IMR-90 (cell line): ENCODE results near the gene SYT11. TPM values are rescaled to one million over a fixed set of nuclear protein-coding genes. Genes with fewer than 3 reads are reported as not detected.

Experiments used
- ATAC-seq: fragments of 200-7000 bp; cut with Tn5 transposase; 2 replicates; pipeline ENCODE4 v1.9.1; 2020; ENCODE audit warnings: low read depth, mild to moderate bottlenecking, moderate library complexity
- BruUV-seq: library from RNA; stranded (reverse); fragments of 400-500 nt; replicated peaks from 2 replicates; lab custom pipeline; 2021; lab: Mats Ljungman, UMichigan
- CTCF ChIA-PET: fragments of 300-600 bp; formaldehyde crosslinking; extraction: SDS; loops from one replicate; lab custom pipeline; 2021; ENCODE audit warnings: antibody characterized with exemption; lab: Yijun Ruan, JAX
- POLR2A ChIA-PET: fragments of 300-600 bp; sonication (Branson Sonifier 250); formaldehyde crosslinking; loops from one replicate; lab custom pipeline; 2022; ENCODE audit warnings: antibody characterized with exemption; ENCODE audit not compliant: unreplicated experiment; lab: Charles Lee
- DNase-seq: peaks from one replicate; pipeline ENCODE4 v3.0.0; 2013
- H2AFZ ChIP-seq: replicated peaks from 2 replicates; pipeline ENCODE3; 2013; ENCODE audit warnings: low read length, mild to moderate bottlenecking; ENCODE audit not compliant: poor library complexity
- H2AK5ac ChIP-seq: 2 replicates; pipeline ENCODE4 v1.6.1; 2013; ENCODE audit warnings: low read depth, low read length, inconsistent platforms
- H2AK9ac ChIP-seq: replicated peaks from 2 replicates; pipeline ENCODE3; 2013; ENCODE audit warnings: mild to moderate bottlenecking, low read depth, low read length, moderate library complexity; ENCODE audit not compliant: poor library complexity
- H2BK120ac ChIP-seq: 2 replicates; pipeline ENCODE4 v1.6.1; 2013; ENCODE audit warnings: low read depth, low read length, inconsistent platforms
- H2BK15ac ChIP-seq: 3 replicates; pipeline ENCODE4 v1.6.1; 2013; ENCODE audit warnings: low read depth, low read length, inconsistent platforms
- H2BK20ac ChIP-seq: 2 replicates; pipeline ENCODE4 v1.6.1; 2013; ENCODE audit warnings: low read depth, mild to moderate bottlenecking, inconsistent platforms, low read length, moderate library complexity
- H2BK5ac ChIP-seq: 2 replicates; pipeline ENCODE4 v1.6.1; 2013; ENCODE audit warnings: mild to moderate bottlenecking, low read depth, low read length, inconsistent platforms; ENCODE audit not compliant: poor library complexity, severe bottlenecking
- H3K14ac ChIP-seq: replicated peaks from 2 replicates; pipeline ENCODE4 v1.6.1; 2013; ENCODE audit warnings: low read depth, low read length, inconsistent platforms
- H3K18ac ChIP-seq: 2 replicates; pipeline ENCODE4 v1.6.1; 2013; ENCODE audit warnings: low read depth, low read length, control low read depth
- H3K23ac ChIP-seq: 2 replicates; pipeline ENCODE4 v1.6.1; 2013; ENCODE audit warnings: low read depth, low read length, inconsistent platforms
- H3K27ac ChIP-seq: 2 replicates; pipeline ENCODE4 v1.5.1; 2013; ENCODE audit warnings: mild to moderate bottlenecking, control low read depth, low read length; ENCODE audit not compliant: insufficient read depth
- H3K27me3 ChIP-seq: 2 replicates; pipeline ENCODE4 v1.6.1; 2013; ENCODE audit warnings: low read length; ENCODE audit not compliant: control insufficient read depth, insufficient read depth
- H3K36me3 ChIP-seq: 2 replicates; pipeline ENCODE4 v1.6.1; 2013; ENCODE audit warnings: low read length, mixed read lengths; ENCODE audit not compliant: control insufficient read depth, insufficient read depth
- H3K4ac ChIP-seq: 2 replicates; pipeline ENCODE4 v1.6.1; 2013; ENCODE audit warnings: low read depth, low read length, inconsistent platforms
- H3K4me1 ChIP-seq: 2 replicates; pipeline ENCODE4 v1.6.1; 2013; ENCODE audit warnings: low read length, mixed read lengths; ENCODE audit not compliant: control insufficient read depth, insufficient read depth
- H3K4me2 ChIP-seq: 2 replicates; pipeline ENCODE4 v1.6.1; 2013; ENCODE audit warnings: low read depth, mild to moderate bottlenecking, control low read depth, low read length, moderate library complexity
- H3K4me3 ChIP-seq: 2 replicates; pipeline ENCODE4 v1.5.1; 2013; ENCODE audit warnings: low read depth, mild to moderate bottlenecking, control low read depth, low read length, moderate library complexity; ENCODE audit not compliant: insufficient read depth
- H3K56ac ChIP-seq: 2 replicates; pipeline ENCODE4 v1.6.1; 2013; ENCODE audit warnings: low read length, inconsistent platforms; ENCODE audit not compliant: insufficient read depth; ENCODE audit errors: extremely low read depth
- H3K79me1 ChIP-seq, 2 experiments: 2 replicates each; pipeline ENCODE4 v1.6.1; 2013; ENCODE audit warnings: low read length in 2 of 2, inconsistent platforms in 1 of 2, low read depth in 1 of 2
- H3K9ac ChIP-seq: 2 replicates; pipeline ENCODE4 v1.6.1; 2013; ENCODE audit warnings: low read depth, low read length, control low read depth
- H3K9me1 ChIP-seq: 2 replicates; pipeline ENCODE4 v1.6.1; 2013; ENCODE audit warnings: low read length, inconsistent platforms; ENCODE audit not compliant: insufficient read depth
- H3K9me3 ChIP-seq: 2 replicates; pipeline ENCODE4 v1.6.1; 2013; ENCODE audit warnings: low read length; ENCODE audit not compliant: control insufficient read depth, insufficient read depth
- H4K20me1 ChIP-seq: 2 replicates; pipeline ENCODE4 v1.6.1; 2013; ENCODE audit warnings: low read length, inconsistent platforms; ENCODE audit not compliant: insufficient read depth
- H4K5ac ChIP-seq: 2 replicates; pipeline ENCODE4 v1.6.1; 2013; ENCODE audit warnings: mild to moderate bottlenecking, low read depth, low read length, control low read depth
- H4K8ac ChIP-seq, 2 experiments: 2 replicates each; pipeline ENCODE4 v1.6.1; 2013; ENCODE audit warnings: low read depth in 2 of 2, low read length in 2 of 2, control low read depth in 1 of 2, inconsistent platforms in 1 of 2
- H4K91ac ChIP-seq: 2 replicates; pipeline ENCODE4 v1.6.1; 2013; ENCODE audit warnings: low read depth, low read length, inconsistent platforms; ENCODE audit not compliant: insufficient read depth
- CEBPB ChIP-seq: IDR thresholded peaks from 2 replicates; pipeline ENCODE4 v1.6.1; 2012; ENCODE audit warnings: low read depth, low read length, improper control_type of control experiment
- CTCF ChIP-seq: conservative IDR thresholded peaks from 2 replicates; pipeline ENCODE4 v1.5.1; 2012; ENCODE audit warnings: mild to moderate bottlenecking, low read depth, low read length, improper control_type of control experiment
- ELK1 ChIP-seq: fragments of 150-350 bp; IDR thresholded peaks from 2 replicates; pipeline ENCODE4 v1.6.1; 2016; ENCODE audit warnings: low read depth, mild to moderate bottlenecking, low read length, moderate library complexity, borderline replicate concordance
- MAFK ChIP-seq: IDR thresholded peaks from 2 replicates; pipeline ENCODE4 v1.6.1; 2012; ENCODE audit warnings: low read depth, low read length, improper control_type of control experiment
- MAZ ChIP-seq: IDR thresholded peaks from 2 replicates; pipeline ENCODE4 v1.6.1; 2012; ENCODE audit warnings: low read depth, mild to moderate bottlenecking, low read length, improper control_type of control experiment, moderate library complexity, borderline replicate concordance
- NFE2L2 ChIP-seq: fragments of 150-350 bp; IDR thresholded peaks from 2 replicates; pipeline ENCODE4 v1.6.1; 2016; ENCODE audit warnings: low read depth, mild to moderate bottlenecking, low read length
- POLR2A ChIP-seq: IDR thresholded peaks from 2 replicates; pipeline ENCODE4 v1.6.1; 2012; ENCODE audit warnings: mild to moderate bottlenecking, low read depth, low read length
- RAD21 ChIP-seq: IDR thresholded peaks from 2 replicates; pipeline ENCODE4 v1.6.1; 2012; ENCODE audit warnings: low read length, improper control_type of control experiment
- RCOR1 ChIP-seq: IDR thresholded peaks from 2 replicates; pipeline ENCODE4 v1.6.1; 2012; ENCODE audit warnings: mild to moderate bottlenecking, low read length, improper control_type of control experiment; ENCODE audit not compliant: insufficient replicate concordance
- SMC3 ChIP-seq: fragments of 150-350 bp; IDR thresholded peaks from 2 replicates; pipeline ENCODE4 v1.6.1; 2016; ENCODE audit warnings: low read depth, mild to moderate bottlenecking, antibody characterized with exemption, low read length, moderate library complexity
- USF2 ChIP-seq: fragments of 150-350 bp; IDR thresholded peaks from 2 replicates; pipeline ENCODE4 v1.6.1; 2017; ENCODE audit warnings: mild to moderate bottlenecking, antibody characterized with exemption, low read length, low read depth
- dilution Hi-C: fragments of 300-500 bp; cut with HindIII; formaldehyde crosslinking; loops from one replicate; pipeline ENCODE4 v1.14.3; 2018; ENCODE audit warnings: low sequenced_read_pairs; ENCODE audit not compliant: unreplicated experiment
- in situ Hi-C: fragments of 300-500 bp; cut with MboI; formaldehyde crosslinking; loops from 3 replicates; pipeline ENCODE4 v1.14.3; 2019; ENCODE audit warnings: low sequenced_read_pairs, inconsistent platforms, mixed read lengths
- intact Hi-C: fragments of 100-400 bp; cut with micrococcal nuclease; formaldehyde crosslinking; loops from 2 replicates; pipeline ENCODE4 v1.10.0; 2022
- polyA plus RNA-seq, 3 experiments: library from polyadenylated mRNA; depleted of rRNA; stranded (reverse); fragments of >200 nt; gene quantifications; 2 replicates each; pipeline ENCODE4 v1.2.3, GENCODE V29; 2012; ENCODE audit warnings: low replicate concordance in 1 of 3
- total RNA-seq: library from RNA; depleted of rRNA; stranded (reverse); fragments of >200 nt; gene quantifications from 2 replicates; pipeline ENCODE4 v1.2.3, GENCODE V29; 2012

Gene SYT11
- total and polyA plus RNA-seq, 2 of the 4 experiments (the other 2 are of a cell fraction) = 22.9 to 43.7 TPM

- TF ChIP-seq RCOR1 = no peak
- no peak for TF ChIP-seq CEBPB
These were observed 2.5 kb downstream of the SYT11 start (continued) for GRCh38 chr1:155861896-155862295.

GRCh38 chr1:155864393-155864792 lies 5.0 kb downstream of the SYT11 start:
- Histone ChIP-seq H3K27ac (no peak overlapping the region), H3K4me1 (no peaks in the 10 kb centered on the region; the same call in 1 of the 2 replicates), H3K4me3 (no peak overlapping the region), H3K9me3 (no peaks in the 10 kb centered on the region), H2BK15ac (no peak overlapping the region), H3K56ac (no peak overlapping the region), H3K23ac (no peak overlapping the region), H2BK120ac (no peak overlapping the region), H4K8ac (no peak overlapping the region), H2AK9ac (no peak overlapping the region), H3K4ac (no peak overlapping the region), H3K18ac (no peak overlapping the region), H3K27me3 (no peaks in the 10 kb centered on the region), H2AFZ (no peak overlapping the region), H3K9me1 (peaks cover 10% of the 10 kb centered on the region), H3K79me1 (peaks cover 13 to 64% of the 10 kb centered on the region in 2 experiments), H4K5ac (no peak overlapping the region), H3K4me2 (no peak overlapping the region; the same call in 1 of the 2 replicates), H3K36me3 (peaks cover 8% of the 10 kb centered on the region), H4K20me1 (no peaks in the 10 kb centered on the region; the same call in 1 of the 2 replicates), H2BK20ac (no peak overlapping the region), H2BK5ac (no peak overlapping the region), H4K91ac (no peak overlapping the region), H3K9ac (no peak overlapping the region), H2AK5ac (no peak overlapping the region), H3K14ac (no peak overlapping the region)
- dilution Hi-C loops = no loop called here
- intact Hi-C loops = no loop called here
- in situ Hi-C loops = no loop called here
- ATAC-seq (no peak), DNase-seq (peak; percentile 68)
- TF ChIP-seq CTCF (no peak), CEBPB (no peak), ELK1 (no peak), SMC3 (no peak), RCOR1 (no peak), USF2 (no peak), NFE2L2 (no peak), MAFK (no peak), POLR2A (no peak), RAD21 (no peak), MAZ (no peak)
- no TSS peak for BruUV-seq
- ChIA-PET POLR2A (no interaction called here), CTCF (interaction anchor here (1.2 kb wide), 1 partner anchor 21 kb away, joined by 3 read pairs; no protein-coding TSS in a partner anchor)
